OCI-LY3 (cell line): ENCODE data around the gene SAMD8.

Source experiments
- H2AFZ ChIP-seq: fragments of 200-600, 300-600 bp; shearing (Covaris generic); 2 replicates; pipeline ENCODE4 v1.6.0; 2014; ENCODE audit warnings: antibody characterized with exemption, low read depth, low read length
- H3K27ac ChIP-seq: fragments of 200-600, 300-600 bp; sonication (generic); 2 replicates; pipeline ENCODE4 v1.5.1; 2014; ENCODE audit warnings: mild to moderate bottlenecking, low read length, moderate library complexity, mixed read lengths
- H3K27me3 ChIP-seq: fragments of 200-600, 300-600 bp; sonication (generic); 2 replicates; pipeline ENCODE4 v1.6.1; 2014; ENCODE audit warnings: low read depth, low read length, mixed read lengths
- H3K36me3 ChIP-seq: fragments of 200-600, 300-600 bp; sonication (generic); replicated peaks from 2 replicates; pipeline ENCODE3; 2014; ENCODE audit warnings: low read depth, low read length, mixed read lengths
- H3K4me1 ChIP-seq: fragments of 300-600, 200-600 bp; sonication (generic); 2 replicates; pipeline ENCODE4 v1.6.1; 2014; ENCODE audit warnings: low read length, mixed read lengths
- H3K4me2 ChIP-seq: fragments of 200-600, 300-600 bp; sonication (generic); 2 replicates; pipeline ENCODE4 v1.6.1; 2014; ENCODE audit warnings: low read length, mixed read lengths
- H3K4me3 ChIP-seq: fragments of 300-600, 200-600 bp; sonication (generic); 2 replicates; pipeline ENCODE4 v1.5.1; 2014; ENCODE audit warnings: antibody characterized with exemption, mild to moderate bottlenecking, low read length, moderate library complexity
- H3K79me2 ChIP-seq: fragments of 300-600, 200-600 bp; shearing (Covaris generic); 2 replicates; pipeline ENCODE4 v1.6.1; 2014; ENCODE audit warnings: mild to moderate bottlenecking, low read length, mixed read lengths
- H3K9ac ChIP-seq: fragments of 300-600, 200-600 bp; shearing (Covaris generic); 2 replicates; pipeline ENCODE4 v1.6.0; 2014; ENCODE audit warnings: mild to moderate bottlenecking, low read length, moderate library complexity
- H3K9me3 ChIP-seq: fragments of 200-600, 300-600 bp; shearing (Covaris generic); 2 replicates; pipeline ENCODE4 v1.6.1; 2014; ENCODE audit warnings: low read length, mixed read lengths; ENCODE audit not compliant: insufficient read depth
- H4K20me1 ChIP-seq: fragments of 200-600, 300-600 bp; sonication (generic); 2 replicates; pipeline ENCODE4 v1.6.1; 2016; ENCODE audit warnings: low read length, mixed read lengths; ENCODE audit not compliant: insufficient read depth
- EZH2phosphoT487 ChIP-seq: fragments of 200-600 bp; shearing (Covaris generic); IDR thresholded peaks from 2 replicates; pipeline ENCODE4 v1.6.1; 2018; ENCODE audit warnings: antibody characterized with exemption, mixed run types, low read depth
- TF ChIP-seq, protein P1 (sequence below): fragments of 200-600, 300-600 bp; sonication (generic); IDR thresholded peaks from 2 replicates; pipeline ENCODE4 v1.5.1; 2014; ENCODE audit warnings: antibody characterized with exemption, low read length, low read depth

SAMD8 gene

DNA sequence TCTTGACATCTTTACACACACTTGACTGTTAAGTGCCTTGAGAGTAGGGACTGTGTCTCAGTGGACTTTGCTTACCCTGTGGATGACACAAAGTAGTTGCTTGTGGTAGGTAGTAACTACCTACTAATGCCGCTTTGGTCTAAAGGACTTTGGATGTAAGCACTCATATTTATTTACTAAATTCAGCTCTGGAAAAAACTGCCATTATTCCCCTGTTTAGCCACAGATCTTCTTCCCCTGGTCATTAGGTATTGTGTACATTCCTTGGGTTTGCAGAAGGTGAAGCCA is 96.3 kb downstream of the SAMD8 start:
- H2AFZ ChIP-seq, result no peak overlapping the region
- peaks cover 3% of the 10 kb centered on the region for H3K36me3 ChIP-seq
- H3K4me2 ChIP-seq, result no peak overlapping the region
- no peak for TF ChIP-seq EZH2phosphoT487
- TF ChIP-seq, protein P1, sequence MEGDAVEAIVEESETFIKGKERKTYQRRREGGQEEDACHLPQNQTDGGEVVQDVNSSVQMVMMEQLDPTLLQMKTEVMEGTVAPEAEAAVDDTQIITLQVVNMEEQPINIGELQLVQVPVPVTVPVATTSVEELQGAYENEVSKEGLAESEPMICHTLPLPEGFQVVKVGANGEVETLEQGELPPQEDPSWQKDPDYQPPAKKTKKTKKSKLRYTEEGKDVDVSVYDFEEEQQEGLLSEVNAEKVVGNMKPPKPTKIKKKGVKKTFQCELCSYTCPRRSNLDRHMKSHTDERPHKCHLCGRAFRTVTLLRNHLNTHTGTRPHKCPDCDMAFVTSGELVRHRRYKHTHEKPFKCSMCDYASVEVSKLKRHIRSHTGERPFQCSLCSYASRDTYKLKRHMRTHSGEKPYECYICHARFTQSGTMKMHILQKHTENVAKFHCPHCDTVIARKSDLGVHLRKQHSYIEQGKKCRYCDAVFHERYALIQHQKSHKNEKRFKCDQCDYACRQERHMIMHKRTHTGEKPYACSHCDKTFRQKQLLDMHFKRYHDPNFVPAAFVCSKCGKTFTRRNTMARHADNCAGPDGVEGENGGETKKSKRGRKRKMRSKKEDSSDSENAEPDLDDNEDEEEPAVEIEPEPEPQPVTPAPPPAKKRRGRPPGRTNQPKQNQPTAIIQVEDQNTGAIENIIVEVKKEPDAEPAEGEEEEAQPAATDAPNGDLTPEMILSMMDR, result no peak
- no peaks in the 10 kb centered on the region for H3K27me3 ChIP-seq
- H4K20me1 ChIP-seq, result no peaks in the 10 kb centered on the region
- H3K79me2 ChIP-seq, result peaks cover 24% of the 10 kb centered on the region
- no peak overlapping the region for H3K27ac ChIP-seq
- H3K4me1 ChIP-seq, result peaks cover 12% of the 10 kb centered on the region
- H3K9ac ChIP-seq, result no peak overlapping the region
- H3K9me3 ChIP-seq, result no peaks in the 10 kb centered on the region
- H3K4me3 ChIP-seq, result no peak overlapping the region

DNA sequence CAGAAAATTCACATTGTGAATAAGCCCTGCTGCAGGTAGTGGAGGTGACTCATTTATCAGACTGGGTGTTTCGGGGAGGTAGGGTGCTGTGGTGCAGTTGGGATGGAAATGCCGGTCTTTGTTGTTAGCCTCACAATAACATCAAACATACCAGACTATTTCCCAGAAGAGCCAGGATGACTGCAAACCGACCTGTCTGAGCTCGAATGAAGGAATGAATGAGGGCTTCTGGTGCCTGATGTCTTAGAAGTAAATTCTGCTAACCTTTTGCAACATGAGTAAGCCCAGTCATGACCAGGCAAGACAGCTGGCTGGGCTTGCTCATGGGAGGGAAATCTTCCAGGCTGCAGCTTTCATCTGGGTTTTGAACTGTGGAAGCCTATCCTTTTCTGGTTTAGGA is 96.7 kb downstream of the SAMD8 start:
- H3K36me3 ChIP-seq, result peaks cover 3% of the 10 kb centered on the region
- no peaks in the 10 kb centered on the region for H3K27me3 ChIP-seq
- H2AFZ ChIP-seq, result no peak overlapping the region
- peaks cover 28% of the 10 kb centered on the region for H3K79me2 ChIP-seq
- H3K4me2 ChIP-seq, result no peak overlapping the region
- H3K4me1 ChIP-seq, result peaks cover 12% of the 10 kb centered on the region
- H3K27ac ChIP-seq, result no peak overlapping the region
- no peak for TF ChIP-seq EZH2phosphoT487
- TF ChIP-seq, protein P1, result no peak
- H3K4me3 ChIP-seq, result no peak overlapping the region
- no peaks in the 10 kb centered on the region for H4K20me1 ChIP-seq
- no peaks in the 10 kb centered on the region for H3K9me3 ChIP-seq
- H3K9ac ChIP-seq, result no peak overlapping the region

DNA sequence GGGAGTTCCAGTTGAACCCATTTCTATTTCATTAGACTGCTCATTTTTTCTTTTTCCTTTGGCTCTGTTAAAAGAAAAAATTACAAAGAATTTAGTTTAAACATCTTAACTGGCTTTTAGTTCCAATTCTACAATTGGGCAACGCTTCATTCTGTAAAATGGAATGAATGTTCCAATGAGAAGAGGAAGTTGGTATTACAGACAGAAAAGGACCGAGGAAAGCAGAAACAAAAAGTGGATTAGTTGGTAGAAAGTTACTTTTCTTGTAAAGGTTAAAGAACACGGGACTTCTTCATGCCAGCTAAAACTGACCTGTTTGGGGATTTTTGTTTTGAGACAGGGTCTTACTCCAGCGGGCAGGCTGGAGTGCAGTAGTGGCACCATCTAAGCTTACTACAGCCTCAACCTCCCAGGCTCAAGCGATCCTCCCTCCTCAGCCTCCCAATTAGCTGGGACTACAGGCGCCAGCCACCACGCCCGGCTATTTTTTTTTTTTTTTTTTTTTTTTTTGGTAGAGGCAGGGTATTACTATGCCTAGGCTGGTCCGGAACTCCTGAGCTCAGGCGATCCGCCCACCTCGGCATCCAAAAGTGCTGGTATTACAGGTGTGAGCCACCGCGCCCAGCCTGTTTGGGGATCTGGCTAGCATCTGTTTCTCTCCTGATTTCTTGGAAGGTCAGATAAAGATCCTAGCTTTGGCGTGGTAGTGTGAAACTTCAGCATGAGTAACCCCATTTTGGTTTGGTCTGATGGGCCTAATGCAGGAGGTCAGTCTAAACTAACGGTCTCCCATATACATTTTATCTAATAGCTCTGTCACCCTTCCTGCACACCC is 97.8 kb downstream of the SAMD8 start:
- Histone ChIP-seq H3K9me3 (no peaks in the 10 kb centered on the region), H3K36me3 (peaks cover 8% of the 10 kb centered on the region), H2AFZ (peak overlapping the region; percentile 95), H4K20me1 (no peaks in the 10 kb centered on the region), H3K4me1 (peaks cover 12% of the 10 kb centered on the region), H3K79me2 (peaks cover 37% of the 10 kb centered on the region), H3K27ac (peak overlapping the region; percentile 92), H3K4me2 (peak overlapping the region; percentile 99), H3K4me3 (peak overlapping the region; percentile 98), H3K9ac (peak overlapping the region; percentile 99), H3K27me3 (no peaks in the 10 kb centered on the region)
- no peak for TF ChIP-seq EZH2phosphoT487
- TF ChIP-seq, protein P1, result no peak

DNA sequence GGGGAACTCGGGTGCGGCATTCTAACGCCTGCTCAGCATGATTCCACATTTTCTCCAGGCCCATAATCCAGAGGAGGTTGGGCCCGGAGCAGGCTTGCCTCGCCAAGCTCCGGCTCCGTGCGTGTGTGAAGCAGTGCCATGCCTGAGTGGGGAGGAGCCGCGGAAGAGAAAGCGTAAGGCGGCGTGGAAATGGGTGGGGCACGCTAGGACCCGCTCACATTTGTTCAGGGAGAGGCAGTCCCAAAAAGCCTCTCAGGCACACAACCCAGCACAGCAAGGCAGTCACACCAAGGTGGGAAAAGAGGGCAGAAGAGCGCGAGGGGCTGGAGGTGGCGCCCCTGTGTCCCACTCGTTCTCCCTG is 98.4 kb downstream of the SAMD8 start:
- H3K4me3 ChIP-seq, result peak overlapping the region; percentile 98
- peak overlapping the region; percentile 99 for H3K9ac ChIP-seq
- H3K27ac ChIP-seq, result peak overlapping the region; percentile 92
- H4K20me1 ChIP-seq, result no peaks in the 10 kb centered on the region
- no peaks in the 10 kb centered on the region for H3K9me3 ChIP-seq
- H3K36me3 ChIP-seq, result peaks cover 8% of the 10 kb centered on the region
- peaks cover 43% of the 10 kb centered on the region for H3K79me2 ChIP-seq
- no peaks in the 10 kb centered on the region for H3K27me3 ChIP-seq
- peak overlapping the region; percentile 99 for H3K4me2 ChIP-seq
- H2AFZ ChIP-seq, result peak overlapping the region; percentile 95
- TF ChIP-seq, protein P1, result no peak
- no peak for TF ChIP-seq EZH2phosphoT487
- H3K4me1 ChIP-seq, result peaks cover 12% of the 10 kb centered on the region
